HG02981 (cell line): ENCODE results near the gene NABP1.
"Not testable (repeated sequence)": the region's sequence is repeated elsewhere in the genome, so short reads cannot be mapped to it uniquely, and the experiment has no call there.

Experiments used
- ATAC-seq: cut with Tn5 transposase; IDR thresholded peaks from one replicate; pipeline ENCODE4 v1.9.1; 2021; ENCODE audit warnings: mild to moderate bottlenecking, moderate library complexity; ENCODE audit not compliant: unreplicated experiment

The NABP1 gene, protein sequence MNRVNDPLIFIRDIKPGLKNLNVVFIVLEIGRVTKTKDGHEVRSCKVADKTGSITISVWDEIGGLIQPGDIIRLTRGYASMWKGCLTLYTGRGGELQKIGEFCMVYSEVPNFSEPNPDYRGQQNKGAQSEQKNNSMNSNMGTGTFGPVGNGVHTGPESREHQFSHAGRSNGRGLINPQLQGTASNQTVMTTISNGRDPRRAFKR

DNA sequence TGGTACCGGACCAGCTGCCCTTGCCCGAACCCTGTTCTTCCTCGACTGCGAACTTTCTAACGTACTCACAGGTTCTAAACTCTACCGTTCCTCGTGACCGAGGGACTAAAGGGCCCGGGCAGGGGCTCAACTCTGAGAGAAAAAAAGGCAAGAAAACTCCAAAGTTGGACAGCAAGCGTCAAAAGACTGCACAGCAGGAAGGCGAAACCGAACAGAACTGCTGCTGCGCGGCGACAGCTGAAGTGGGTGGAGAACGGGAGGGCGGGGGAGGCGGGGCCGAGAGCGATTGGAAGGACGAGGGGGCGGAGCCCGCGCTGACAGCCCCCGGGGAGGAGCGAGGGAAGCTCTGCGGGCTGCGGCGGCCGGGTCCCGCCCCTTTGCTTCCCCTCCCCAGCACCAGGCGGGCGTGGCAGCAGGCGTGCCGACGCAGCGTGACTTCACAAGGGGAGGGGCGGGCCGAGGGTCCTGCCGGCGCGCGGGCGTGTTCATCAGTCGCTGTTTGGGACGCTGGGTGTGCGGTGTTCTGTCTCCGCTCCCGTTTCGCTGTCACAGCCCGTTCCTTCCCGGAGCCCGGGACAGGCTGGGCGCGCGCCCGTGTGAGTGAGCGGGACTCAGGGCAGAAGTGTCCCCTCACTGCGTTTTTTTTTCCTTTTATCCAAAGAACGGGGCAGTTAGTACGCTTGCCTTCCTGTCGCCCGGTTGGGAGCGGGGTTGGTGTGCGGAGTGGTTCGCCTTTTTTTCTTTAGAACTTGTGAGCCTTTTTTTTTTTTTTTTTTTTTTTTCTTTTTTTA is at the start of gene NABP1:
Gene NABP1 (plus strand): TSS at position 491 of the 791 bp plus-strand sequence. CDS start 479 bp downstream, outside the sequence.
- peak; percentile 67 for ATAC-seq

DNA sequence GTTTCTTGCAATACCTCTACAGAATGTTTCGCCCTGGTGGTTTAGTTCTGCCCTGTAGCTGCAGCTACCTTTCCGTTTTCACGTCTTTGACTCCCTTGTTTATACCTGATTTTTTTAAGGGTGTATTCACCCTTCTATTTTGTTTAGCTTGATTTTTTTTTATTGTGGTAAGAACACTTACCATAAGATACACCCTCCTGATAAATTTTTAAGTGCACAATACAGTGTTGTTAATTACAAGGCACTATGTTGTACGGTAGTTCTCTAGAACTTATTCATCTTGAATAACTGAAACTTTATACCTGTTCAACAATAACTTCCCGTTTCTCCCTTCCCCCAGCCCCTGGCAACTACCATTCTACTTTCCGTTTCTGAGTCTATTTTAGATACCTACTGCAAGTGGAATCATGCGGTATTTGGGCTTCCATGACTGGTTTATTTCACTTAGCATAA is 48.9 kb upstream of the NABP1 start:
- peak; percentile 46 for ATAC-seq

DNA sequence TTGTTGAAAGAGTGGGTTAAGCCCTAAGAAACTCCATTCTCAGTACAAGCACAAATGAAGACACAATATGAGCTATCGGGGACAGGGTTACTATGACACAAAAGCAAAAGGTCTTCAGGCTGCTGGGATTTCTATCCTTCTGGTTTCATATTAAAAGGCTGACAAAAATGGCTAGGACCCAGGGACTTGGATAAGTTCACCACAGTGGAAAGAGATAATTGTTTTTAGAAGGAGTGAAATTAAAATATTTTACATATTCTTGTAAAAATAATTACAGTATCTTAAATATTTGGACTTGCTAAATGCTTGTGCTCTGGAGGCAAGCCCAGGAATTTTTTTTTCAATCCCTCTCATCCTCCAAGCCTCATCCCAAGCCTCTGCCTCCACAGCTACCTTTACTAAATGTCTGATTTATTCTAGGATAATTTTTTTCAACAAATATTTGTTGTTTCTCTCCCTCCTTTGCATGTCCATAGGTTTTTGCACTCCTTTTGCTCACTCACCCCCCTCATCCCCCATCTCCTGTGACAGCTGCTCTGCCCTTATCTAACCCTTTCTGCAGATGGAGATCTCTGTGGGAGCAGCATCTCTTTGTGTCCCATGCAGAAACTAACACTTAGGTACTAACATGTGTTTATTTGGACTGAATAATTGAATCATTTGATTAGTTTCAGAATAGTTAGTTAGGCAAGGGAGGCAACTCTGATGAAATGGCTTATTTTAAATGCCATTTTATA is 47.8 kb upstream of the NABP1 start:
- ATAC-seq, result no peak

DNA sequence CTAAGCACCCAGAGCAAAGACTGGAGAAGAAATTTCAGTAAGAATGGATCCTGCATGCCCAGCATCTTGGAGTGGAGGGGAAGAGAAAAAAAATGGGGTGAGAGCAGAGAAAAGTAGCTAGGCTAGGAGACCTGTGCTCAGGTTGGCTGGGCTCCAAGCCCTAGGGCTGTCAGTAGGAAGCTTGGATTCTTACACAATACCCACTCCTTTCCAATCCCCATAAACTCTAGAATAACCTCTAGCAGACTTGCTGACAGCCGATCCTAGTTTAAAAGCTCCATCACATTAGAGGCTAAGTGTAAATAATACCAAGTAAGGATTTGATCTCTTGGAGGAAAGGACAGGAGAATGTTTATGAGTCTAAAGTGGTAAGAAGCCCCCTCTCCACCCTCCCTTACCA is 46.2 kb upstream of the NABP1 start:
- ATAC-seq, result no peak

DNA sequence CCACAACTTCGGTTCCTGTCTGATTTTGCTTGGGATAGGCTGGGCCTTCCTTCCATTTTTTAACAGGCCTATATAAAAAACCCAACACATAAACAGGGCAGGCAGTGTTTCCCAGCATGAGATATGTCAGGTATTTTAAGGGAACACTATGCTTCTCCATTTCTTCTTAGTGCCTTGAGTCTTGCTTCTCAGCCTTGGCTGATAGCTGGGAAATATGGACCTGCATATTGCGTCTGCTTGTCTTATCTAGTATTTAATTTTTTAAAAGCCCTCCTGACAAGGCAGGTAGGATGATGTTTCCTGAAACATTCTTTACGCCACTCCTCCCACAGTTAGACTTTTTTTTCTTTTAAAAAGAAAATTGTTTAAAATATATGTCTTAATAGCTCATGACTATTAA is 45.5 kb upstream of the NABP1 start:
- no peak for ATAC-seq

DNA sequence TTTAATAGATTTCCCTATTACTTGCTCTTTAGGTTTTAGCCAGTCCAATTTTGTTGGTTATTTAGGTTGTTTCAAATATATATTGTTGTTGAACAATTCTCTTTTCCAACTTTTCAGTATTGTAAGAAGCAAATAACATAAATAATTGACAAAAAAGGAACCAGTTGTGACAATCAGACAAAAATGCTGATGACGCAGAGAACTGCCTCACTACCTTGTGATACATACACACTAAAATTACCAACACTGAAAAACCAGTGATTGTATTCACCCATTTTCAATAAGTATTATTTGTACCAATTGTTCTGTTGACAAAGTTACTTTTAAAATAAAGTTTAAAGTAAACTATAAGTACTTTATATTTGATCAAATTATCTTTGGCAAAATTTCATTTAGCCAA is 43.1 kb upstream of the NABP1 start:
- ATAC-seq, result no peak

DNA sequence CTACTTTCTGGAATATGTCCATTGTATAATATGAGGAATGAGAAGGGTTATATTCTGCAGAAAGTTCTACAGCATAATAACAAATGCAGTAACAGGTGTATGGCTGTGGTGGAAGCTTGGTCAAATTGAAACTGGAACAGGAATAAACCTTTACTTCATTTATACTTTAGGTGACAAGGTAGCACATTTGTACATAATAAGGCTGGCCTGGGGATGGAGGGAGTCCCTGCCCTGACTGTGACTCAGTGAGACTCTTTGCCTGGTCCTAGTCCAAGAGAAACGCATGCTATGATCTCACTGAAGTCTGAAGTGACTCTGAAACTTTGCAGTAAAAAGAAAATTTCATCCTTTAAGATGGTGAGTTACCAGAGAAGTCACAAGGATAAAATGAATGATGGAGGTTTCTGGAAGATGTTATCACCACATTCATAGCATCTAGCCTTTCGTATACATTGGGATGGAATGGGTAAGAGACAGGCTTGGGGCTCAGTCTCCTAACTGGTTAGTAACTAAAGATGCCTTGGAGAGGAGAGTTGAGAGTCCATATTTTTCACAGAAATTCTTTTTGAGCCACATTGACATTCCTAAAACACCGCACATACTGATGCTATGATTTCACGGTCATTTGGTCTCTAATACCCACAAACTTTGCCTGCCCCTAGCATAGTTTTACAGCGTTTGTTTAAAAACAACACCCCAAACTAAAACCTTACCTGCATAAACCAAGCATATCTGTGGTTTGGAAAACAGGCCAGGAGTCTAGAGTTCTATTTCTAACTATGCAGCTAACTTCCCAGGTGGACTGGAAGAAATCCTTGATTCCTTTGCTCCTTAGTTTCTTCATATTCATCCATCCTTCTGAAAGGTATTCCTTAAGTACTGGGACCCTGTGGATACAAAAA is 42.4 kb upstream of the NABP1 start:
- ATAC-seq, result peak; percentile 83

DNA sequence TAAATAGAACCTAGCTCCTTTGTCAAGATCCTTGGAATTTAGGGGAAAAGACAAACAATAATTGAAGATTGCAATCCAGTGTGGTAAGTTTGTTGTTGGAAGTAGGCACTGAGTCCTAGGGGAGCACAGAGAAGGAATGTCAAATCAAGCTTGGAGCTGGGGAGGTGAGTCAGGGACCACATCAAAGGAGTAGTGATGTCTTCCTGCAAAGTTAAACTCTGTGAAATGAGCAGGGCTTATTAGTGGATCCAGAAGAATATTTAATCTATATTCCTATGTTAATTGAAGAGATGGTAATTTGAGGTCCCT is 41.7 kb upstream of the NABP1 start:
- no peak for ATAC-seq

DNA sequence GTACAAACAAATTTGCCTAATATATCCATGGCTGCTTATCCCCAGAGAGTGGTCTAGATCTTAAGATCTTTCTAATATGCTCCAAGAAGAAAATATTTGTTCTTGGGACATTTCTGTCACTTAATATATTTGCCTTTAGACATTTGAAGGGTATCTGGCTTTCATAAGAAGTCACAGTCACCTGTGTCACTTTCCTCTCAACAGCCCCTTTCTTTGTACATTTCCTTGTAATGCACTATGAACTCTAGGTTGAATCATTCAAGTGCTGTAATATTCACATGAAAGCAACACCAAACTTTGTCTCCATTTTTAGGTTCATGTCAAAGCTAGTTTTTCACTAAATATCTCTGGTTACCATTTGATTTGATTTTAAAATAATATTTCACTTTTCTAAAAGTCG is 41.4 kb upstream of the NABP1 start:
- no peak for ATAC-seq

DNA sequence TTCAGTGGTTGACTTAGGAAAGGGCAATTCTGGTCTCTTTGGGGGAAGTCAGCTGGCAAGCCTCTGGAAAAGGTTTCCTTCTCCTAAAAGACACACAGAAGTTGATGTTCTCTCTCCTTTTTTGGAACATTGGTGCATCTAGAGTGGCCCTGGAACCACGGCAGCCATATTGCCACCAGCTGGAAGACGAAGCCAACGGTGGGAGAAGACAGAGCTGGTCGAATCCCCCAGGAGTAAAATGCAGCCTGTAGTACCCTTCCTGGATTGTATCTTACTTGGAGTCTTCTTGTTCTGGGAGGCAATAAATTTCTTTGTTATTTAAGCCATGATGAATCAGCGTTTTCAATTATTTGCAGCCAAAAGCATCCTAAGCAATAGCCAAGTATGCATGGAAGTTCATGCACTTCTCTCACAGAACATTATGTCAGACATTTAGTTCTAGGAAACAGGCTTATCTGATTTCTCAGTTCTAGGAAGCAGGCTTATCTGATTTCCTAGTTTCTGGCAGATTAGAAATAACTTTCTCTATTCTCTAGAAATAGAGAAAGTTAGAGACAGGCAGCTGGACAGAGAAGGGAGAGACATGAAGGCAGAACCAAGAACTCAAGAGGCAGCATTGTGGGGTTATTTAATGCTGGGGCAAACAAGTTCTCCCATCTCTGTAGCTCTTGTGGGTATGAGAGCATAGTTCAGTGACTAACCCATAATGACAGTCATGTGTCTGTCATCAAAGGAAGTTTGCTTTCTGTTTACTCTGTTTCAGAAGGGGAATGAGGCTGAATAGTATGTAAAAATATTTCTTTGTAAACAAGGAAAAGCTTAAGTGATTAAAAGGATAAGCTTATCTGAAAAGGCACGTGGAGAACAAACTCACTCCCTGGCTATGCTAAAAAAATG is 40.5 kb upstream of the NABP1 start:
- peak; percentile 68 for ATAC-seq

DNA sequence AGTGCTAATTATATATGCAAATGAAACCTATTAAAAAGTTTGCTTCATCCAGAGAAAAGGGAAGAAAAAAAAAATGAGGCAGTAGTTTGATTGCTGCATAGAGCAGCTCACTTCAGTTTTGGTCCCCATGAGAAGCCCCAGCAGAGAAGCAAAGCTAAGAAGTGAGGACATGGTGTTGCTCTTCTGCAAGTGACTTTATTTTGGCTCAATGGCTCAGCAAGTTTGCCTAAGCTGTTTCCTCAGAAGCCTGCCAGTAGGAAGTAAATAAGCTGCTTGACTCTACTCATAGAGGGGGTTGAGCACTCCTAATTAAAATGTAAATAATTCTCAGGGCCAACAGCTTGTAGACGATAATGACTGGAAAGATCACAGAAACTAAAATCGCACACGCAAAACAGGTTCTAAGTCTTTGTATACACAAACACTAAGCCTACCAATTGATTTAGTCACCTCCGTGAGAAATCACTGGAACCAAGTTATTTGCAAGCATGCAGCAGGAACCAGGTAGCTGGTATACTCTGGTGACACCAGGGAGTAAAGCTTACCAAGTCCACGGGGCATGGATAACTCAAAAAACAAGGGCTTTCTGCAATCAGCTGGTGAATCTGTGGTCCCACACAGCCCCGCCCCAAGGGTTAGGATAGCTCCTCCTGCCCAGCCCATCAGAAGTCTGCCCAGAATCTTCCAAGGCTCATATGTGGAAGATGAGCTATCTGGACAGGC is 39.7 kb upstream of the NABP1 start:
- ATAC-seq, result no peak

DNA sequence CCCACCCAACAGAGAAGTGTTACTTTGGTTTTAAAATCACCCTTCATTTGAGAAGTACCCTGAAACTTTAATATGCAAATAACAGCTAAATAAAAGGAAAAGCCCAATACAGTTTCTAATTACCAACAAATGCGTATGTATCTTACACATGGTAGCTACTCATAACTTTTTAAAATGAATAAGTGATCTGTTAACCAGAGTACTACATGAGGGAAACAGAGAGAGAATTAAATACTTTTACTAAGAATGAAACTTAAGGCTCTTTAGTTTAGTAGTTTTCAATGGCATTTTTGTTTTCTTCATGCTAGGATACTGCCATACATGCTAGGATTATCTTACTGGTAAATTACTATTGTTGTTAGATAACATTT is 39.1 kb upstream of the NABP1 start:
- no peak for ATAC-seq

DNA sequence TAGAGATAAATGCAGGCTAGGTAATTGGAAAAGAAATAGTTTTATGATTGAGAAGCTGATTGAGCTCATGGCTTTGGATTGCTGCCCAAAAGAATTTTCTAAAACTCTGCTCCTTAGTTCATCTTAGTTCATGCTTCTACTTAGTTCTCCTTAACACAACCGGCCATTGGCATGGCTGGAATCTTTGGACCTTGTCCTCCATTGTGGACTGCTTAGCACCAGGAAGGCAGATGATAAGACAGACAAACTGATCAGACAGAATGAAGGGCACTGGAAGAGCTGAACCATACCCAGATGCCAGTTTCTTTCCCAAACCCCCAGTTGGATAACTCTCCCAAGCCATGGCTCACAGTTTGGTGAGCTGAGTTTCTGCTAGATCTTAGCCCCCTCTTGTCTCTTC is 36.3 kb upstream of the NABP1 start:
- ATAC-seq, result no peak

DNA sequence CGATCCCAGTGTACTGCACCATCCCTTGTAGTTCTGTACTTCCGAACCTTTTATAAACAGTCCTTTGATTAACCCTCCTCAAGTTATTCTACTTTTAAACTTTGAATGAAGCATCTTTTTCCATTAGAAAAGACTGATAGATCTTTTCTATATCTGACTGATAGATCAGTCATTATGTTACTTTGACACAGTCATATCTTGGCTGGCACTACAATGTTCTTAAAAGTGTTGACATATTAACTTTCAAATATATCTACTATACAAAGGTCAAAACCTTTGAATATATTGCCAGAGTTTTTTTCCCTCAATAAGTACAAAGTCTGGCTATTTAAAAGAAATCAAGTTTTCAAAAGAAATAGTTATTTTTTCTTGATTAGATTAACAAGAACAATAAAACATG is 35.4 kb upstream of the NABP1 start:
- ATAC-seq, result no peak

DNA sequence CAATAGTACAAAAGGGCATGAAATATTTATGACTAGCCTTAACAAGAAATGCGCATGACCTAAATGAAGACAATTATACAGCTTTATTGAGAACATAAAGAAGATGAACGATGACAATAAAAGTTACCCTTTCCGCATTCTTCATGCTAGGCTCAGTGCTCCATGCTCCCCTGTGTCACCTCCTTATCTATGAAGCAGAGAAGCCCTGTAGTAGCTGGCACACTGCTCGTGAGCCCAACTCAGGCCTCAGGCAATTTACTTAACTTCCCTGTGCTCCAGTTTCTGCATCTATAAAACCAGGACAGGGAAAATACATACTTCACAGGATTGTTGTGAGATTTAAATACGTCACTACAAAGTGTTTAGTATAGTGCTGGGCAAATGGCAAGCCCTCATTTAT is 34.5 kb upstream of the NABP1 start:
- no peak for ATAC-seq

DNA sequence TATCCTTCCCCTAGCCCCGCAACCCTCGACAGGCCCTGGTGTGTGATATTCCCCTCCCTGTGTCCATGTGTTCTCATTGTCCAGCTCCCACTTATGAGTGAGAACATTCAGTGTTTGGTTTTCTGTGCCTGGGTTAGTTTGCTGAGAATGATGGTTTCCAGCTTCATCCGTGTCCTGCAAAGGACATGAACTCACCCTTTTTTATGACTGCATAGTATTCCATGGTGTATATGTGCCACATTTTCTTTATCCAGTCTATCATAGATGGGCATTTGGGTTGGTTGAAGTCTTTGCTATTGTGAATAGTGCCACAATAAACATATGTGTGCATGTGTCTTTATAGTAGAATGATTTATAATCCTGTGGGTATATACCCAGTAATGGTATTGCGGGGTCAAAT is 33.3 kb upstream of the NABP1 start:
- ATAC-seq, result not testable (repeated sequence)

DNA sequence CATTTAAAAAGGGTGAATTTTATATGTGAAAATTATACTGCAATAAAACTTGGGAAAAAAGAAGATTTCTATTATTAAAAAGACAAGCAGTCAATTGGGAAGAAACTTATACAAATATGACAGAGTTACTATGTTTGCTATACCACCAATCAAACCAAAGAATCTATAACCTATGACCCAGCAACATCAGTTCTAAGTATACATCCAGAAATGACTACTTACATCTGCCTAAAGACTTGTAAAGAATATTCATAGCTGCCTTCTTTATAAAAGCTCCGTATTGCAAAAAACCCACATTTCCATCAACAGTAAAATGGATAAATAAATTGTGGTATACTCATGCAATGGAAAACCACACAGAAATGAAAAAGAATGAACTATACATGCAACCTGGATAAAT is 32.9 kb upstream of the NABP1 start:
- ATAC-seq, result no peak

DNA sequence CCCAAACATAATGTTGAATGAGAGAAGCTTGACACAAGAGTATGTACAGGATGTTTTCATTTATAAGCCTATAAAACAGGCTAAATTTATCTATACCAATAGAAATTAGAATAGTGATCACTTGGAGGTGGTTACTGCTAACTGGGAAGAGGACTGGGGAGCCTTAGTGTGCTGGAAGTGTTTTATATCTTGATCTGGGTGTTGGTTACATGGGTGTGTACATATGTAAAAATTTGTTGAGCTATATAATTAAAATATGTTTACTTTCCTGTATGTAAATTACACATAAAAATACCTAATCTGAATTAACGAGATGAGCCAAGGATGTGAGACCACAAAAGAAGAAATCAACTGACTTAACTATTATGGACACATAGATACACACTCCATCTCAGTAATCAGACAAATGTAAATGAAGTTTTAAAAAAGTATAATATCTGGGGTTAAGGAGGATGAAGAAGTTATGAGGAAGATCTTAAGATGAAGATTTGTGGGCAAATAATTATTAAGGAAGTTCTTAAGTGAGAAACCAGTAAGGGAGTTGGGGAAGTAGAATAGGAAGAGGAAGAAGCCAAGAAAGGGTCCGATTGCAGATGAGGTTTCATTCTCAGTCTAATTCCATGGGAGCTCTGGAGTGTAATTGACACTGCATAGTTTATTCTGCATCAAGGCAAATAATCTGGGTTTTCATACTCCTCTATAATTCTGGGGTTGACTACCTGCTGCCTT is 32.3 kb upstream of the NABP1 start:
- ATAC-seq, result no peak
